HCT116 (cell line): Measurements from ENCODE around the gene CFAP97. TPM values are rescaled to one million over a fixed set of nuclear protein-coding genes. Genes with fewer than 3 reads are reported as not detected.
A peak's percentile ranks its signal among the peaks of the same experiment; 100 is the strongest.

Source experiments
- ATAC-seq: fragments of 200-7000 bp; cut with Tn5 transposase; 2 replicates; pipeline ENCODE4 v1.9.1; 2020; ENCODE audit warnings: mild to moderate bottlenecking, moderate library complexity
- BruUV-seq: library from RNA; stranded (reverse); fragments of 400-500 nt; replicated peaks from 2 replicates; lab custom pipeline; 2021; lab: Mats Ljungman, UMichigan
- CTCF ChIA-PET: fragments of 300-600 bp; sonication (Branson Sonifier 250); formaldehyde crosslinking; loops from one replicate; lab custom pipeline; 2021; ENCODE audit warnings: antibody characterized with exemption; lab: Charles Lee
- POLR2A ChIA-PET: fragments of 300-600, 350-600 bp; sonication (Branson Sonifier 250); formaldehyde crosslinking; loops from one replicate; lab custom pipeline; 2021; ENCODE audit warnings: antibody characterized with exemption; lab: Charles Lee
- RAD21 ChIA-PET, 2 experiments: fragments of 300-600 bp; sonication (Branson Sonifier 250); formaldehyde crosslinking; loops; one replicate each; lab custom pipeline; 2023; ENCODE audit warnings: low total read pairs in 2 of 2; ENCODE audit not compliant: uncharacterized antibody in 2 of 2, unreplicated experiment in 2 of 2, low non-redundant PET in 1 of 2; lab: Charles Lee
- DNase-seq: peaks from one replicate; pipeline ENCODE4 v3.0.0-alpha.2; 2010; ENCODE audit warnings: low read depth, low spot score
- H2AFZ ChIP-seq: fragments of 200-600 bp; shearing (Covaris generic), sonication (generic); 2 replicates; pipeline ENCODE4 v1.6.1; 2017; ENCODE audit warnings: low read depth, mixed run types, mixed read lengths, antibody characterized with exemption, low read length; ENCODE audit not compliant: poor library complexity, severe bottlenecking
- H3K27ac ChIP-seq: 2 replicates; pipeline ENCODE4 v1.5.1; 2012; ENCODE audit warnings: low read depth, low read length
- H3K27me3 ChIP-seq: fragments of 200-600 bp; sonication (generic); 2 replicates; pipeline ENCODE4 v1.6.1; 2016; ENCODE audit warnings: mixed run types, low read length, mixed read lengths; ENCODE audit not compliant: insufficient read depth
- H3K36me3 ChIP-seq, 2 experiments: fragments of 200-500 bp in 1 of 2; fragments of 200-600 bp in 1 of 2; sonication (Bioruptor generic) in 1 of 2; sonication (generic) in 1 of 2; 2 replicates each; pipeline versions ENCODE4 v1.5.1 to v1.6.1; 2014 to 2016; ENCODE audit warnings: low read length in 2 of 2, inconsistent platforms in 1 of 2, mixed read lengths in 1 of 2, mixed run types in 1 of 2; ENCODE audit not compliant: insufficient read depth in 2 of 2, control insufficient read depth in 1 of 2
- H3K4me1 ChIP-seq, 2 experiments: fragments of 200-600 bp in 1 of 2; sonication (generic) in 1 of 2; 2 replicates each; pipeline versions ENCODE4 v1.5.1 to v1.6.1; 2012 to 2017; ENCODE audit warnings: low read length in 2 of 2, inconsistent platforms in 1 of 2, mild to moderate bottlenecking in 1 of 2, mixed read lengths in 1 of 2, mixed run types in 1 of 2, moderate library complexity in 1 of 2; ENCODE audit not compliant: insufficient read depth in 2 of 2, control insufficient read depth in 1 of 2
- H3K4me2 ChIP-seq: fragments of 200-600 bp; sonication (generic); 2 replicates; pipeline ENCODE4 v1.6.1; 2017; ENCODE audit warnings: mixed run types, low read length, mixed read lengths
- H3K4me3 ChIP-seq, 2 experiments: fragments of 200-600 bp in 1 of 2; sonication (generic) in 1 of 2; replicated peaks in 1 of 2; 2 replicates each; pipeline ENCODE4 v1.5.1; 2011 to 2016; ENCODE audit warnings: low read length in 2 of 2, control low read depth in 1 of 2, low read depth in 1 of 2, mild to moderate bottlenecking in 1 of 2, mixed read lengths in 1 of 2, mixed run types in 1 of 2
- H3K79me2 ChIP-seq: fragments of 200-600 bp; sonication (generic); 2 replicates; pipeline ENCODE4 v1.6.1; 2017; ENCODE audit warnings: mild to moderate bottlenecking, mixed run types, low read length, moderate library complexity, mixed read lengths; ENCODE audit not compliant: insufficient read depth
- H3K9ac ChIP-seq: fragments of 200-600 bp; sonication (generic); 2 replicates; pipeline ENCODE4 v1.6.1; 2016; ENCODE audit warnings: low read length, mixed read lengths
- H3K9me2 ChIP-seq: fragments of 200-600 bp; sonication (generic), shearing (Covaris generic); 2 replicates; pipeline ENCODE4 v1.6.1; 2017; ENCODE audit warnings: mixed run types, mild to moderate bottlenecking, moderate library complexity; ENCODE audit not compliant: insufficient read depth
- H3K9me3 ChIP-seq, 2 experiments: fragments of 200-500 bp in 1 of 2; fragments of 200-600 bp in 1 of 2; sonication (Bioruptor generic) in 1 of 2; sonication (generic) in 1 of 2; 2 replicates each; pipeline ENCODE4 v1.6.1; 2014 to 2017; ENCODE audit warnings: low read length in 2 of 2, mixed read lengths in 2 of 2, inconsistent platforms in 1 of 2, low read depth in 1 of 2, mild to moderate bottlenecking in 1 of 2, mixed run types in 1 of 2, moderate library complexity in 1 of 2; ENCODE audit not compliant: control insufficient read depth in 1 of 2, insufficient read depth in 1 of 2
- H4K20me1 ChIP-seq: fragments of 200-600 bp; sonication (generic), shearing (Covaris generic); 2 replicates; pipeline ENCODE4 v1.6.1; 2017; ENCODE audit warnings: mixed run types, mild to moderate bottlenecking, moderate library complexity; ENCODE audit not compliant: insufficient read depth
- CEBPB ChIP-seq: IDR thresholded peaks from 2 replicates; pipeline ENCODE4 v1.6.1; 2012; ENCODE audit warnings: low read depth
- EGR1 ChIP-seq: IDR thresholded peaks from 2 replicates; pipeline ENCODE4 v1.6.1; 2012; ENCODE audit warnings: low read depth
- EZH2 ChIP-seq: fragments of 200-600 bp; sonication (generic); IDR thresholded peaks from 2 replicates; pipeline ENCODE4 v1.6.1; 2017; ENCODE audit warnings: antibody characterized with exemption, mixed run types
- EZH2phosphoT487 ChIP-seq: fragments of 200-600 bp; IDR thresholded peaks from 2 replicates; pipeline ENCODE4 v1.6.1; 2018; ENCODE audit warnings: antibody characterized with exemption, borderline replicate concordance
- JUND ChIP-seq: IDR thresholded peaks from 2 replicates; pipeline ENCODE4 v1.6.1; 2012
- POLR2A ChIP-seq: IDR thresholded peaks from 2 replicates; pipeline ENCODE4 v1.7.0; 2011; ENCODE audit warnings: borderline replicate concordance; ENCODE audit not compliant: insufficient read depth, insufficient read length; ENCODE audit errors: extremely low read depth
- POLR2AphosphoS5 ChIP-seq: IDR thresholded peaks from 2 replicates; pipeline ENCODE4 v1.6.1; 2011; ENCODE audit warnings: mild to moderate bottlenecking, low read depth, low read length, moderate library complexity
- SIN3A ChIP-seq: IDR thresholded peaks from 2 replicates; pipeline ENCODE4 v1.6.1; 2012; ENCODE audit warnings: low read depth
- SP1 ChIP-seq: IDR thresholded peaks from 2 replicates; pipeline ENCODE4 v1.6.1; 2012; ENCODE audit warnings: low read depth
- SRF ChIP-seq: IDR thresholded peaks from 2 replicates; pipeline ENCODE4 v1.6.1; 2012; ENCODE audit warnings: low read depth
- ZFX ChIP-seq: fragments of 450-650 bp; IDR thresholded peaks from 2 replicates; pipeline ENCODE4 v1.6.1; 2017
- intact Hi-C: fragments of 100-400 bp; cut with micrococcal nuclease; formaldehyde crosslinking; loops from 2 replicates; pipeline ENCODE4 v1.10.0; 2022
- total RNA-seq: library from RNA; stranded (reverse); gene quantifications from one replicate; pipeline ENCODE4 v1.2.1, GENCODE V29; 2021; ENCODE audit not compliant: unreplicated experiment
- TF ChIP-seq, protein P1 (sequence below): IDR thresholded peaks from 2 replicates; pipeline ENCODE4 v1.6.1; 2012; ENCODE audit warnings: low read depth
- TF ChIP-seq, protein P2 (sequence below): IDR thresholded peaks from 2 replicates; pipeline ENCODE4 v1.6.1; 2011; ENCODE audit warnings: mild to moderate bottlenecking, low read length, moderate library complexity; ENCODE audit not compliant: insufficient replicate concordance; ENCODE audit errors: extremely low read depth
- TF ChIP-seq, protein P3 (sequence below): IDR thresholded peaks from 2 replicates; pipeline ENCODE4 v1.6.1; 2012
- TF ChIP-seq, protein P4 (sequence below): IDR thresholded peaks from 2 replicates; pipeline ENCODE4 v1.6.1; 2012
- TF ChIP-seq, protein P5 (sequence below), 3 experiments: fragments of 200-600 bp in 1 of 3; sonication (generic) in 1 of 3; IDR thresholded peaks in 2 of 3; conservative IDR thresholded peaks in 1 of 3; 2 replicates each; pipeline ENCODE4 v1.5.1; 2012 to 2017; ENCODE audit warnings: low read depth in 2 of 3, low read length in 2 of 3, antibody characterized with exemption in 1 of 3, borderline replicate concordance in 1 of 3, control low read depth in 1 of 3, mild to moderate bottlenecking in 1 of 3, mixed read lengths in 1 of 3, mixed run types in 1 of 3, moderate library complexity in 1 of 3; ENCODE audit not compliant: insufficient read depth in 1 of 3

The CFAP97 gene
- total RNA-seq, 1 experiment from 2014 or later = 57.7 TPM

DNA sequence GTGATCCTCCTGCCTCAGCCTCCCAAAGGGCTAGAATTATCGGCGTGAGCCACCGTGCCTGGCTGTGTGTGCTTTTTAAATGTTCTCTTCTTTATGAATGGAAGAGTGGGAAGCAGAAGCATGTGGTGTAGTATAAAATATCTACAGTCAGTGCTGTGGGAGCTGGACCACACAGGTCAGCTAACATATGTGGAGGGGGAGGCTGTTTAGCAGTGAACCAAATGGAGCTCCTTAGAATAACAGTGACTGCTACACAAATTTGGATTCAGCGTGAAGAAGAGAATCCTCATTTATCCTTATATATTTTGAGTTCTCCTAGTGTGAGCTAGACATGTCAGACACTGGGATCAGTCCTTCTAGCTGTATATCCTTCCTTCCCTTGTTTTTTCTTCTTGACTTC lies 8.8 kb upstream of the CFAP97 start (continued):
- TF ChIP-seq EZH2 (no peak), ZFX (no peak), POLR2A (no peak), CEBPB (no peak), EGR1 (no peak), EZH2phosphoT487 (no peak), SIN3A (no peak)
- TF ChIP-seq, protein P1, sequence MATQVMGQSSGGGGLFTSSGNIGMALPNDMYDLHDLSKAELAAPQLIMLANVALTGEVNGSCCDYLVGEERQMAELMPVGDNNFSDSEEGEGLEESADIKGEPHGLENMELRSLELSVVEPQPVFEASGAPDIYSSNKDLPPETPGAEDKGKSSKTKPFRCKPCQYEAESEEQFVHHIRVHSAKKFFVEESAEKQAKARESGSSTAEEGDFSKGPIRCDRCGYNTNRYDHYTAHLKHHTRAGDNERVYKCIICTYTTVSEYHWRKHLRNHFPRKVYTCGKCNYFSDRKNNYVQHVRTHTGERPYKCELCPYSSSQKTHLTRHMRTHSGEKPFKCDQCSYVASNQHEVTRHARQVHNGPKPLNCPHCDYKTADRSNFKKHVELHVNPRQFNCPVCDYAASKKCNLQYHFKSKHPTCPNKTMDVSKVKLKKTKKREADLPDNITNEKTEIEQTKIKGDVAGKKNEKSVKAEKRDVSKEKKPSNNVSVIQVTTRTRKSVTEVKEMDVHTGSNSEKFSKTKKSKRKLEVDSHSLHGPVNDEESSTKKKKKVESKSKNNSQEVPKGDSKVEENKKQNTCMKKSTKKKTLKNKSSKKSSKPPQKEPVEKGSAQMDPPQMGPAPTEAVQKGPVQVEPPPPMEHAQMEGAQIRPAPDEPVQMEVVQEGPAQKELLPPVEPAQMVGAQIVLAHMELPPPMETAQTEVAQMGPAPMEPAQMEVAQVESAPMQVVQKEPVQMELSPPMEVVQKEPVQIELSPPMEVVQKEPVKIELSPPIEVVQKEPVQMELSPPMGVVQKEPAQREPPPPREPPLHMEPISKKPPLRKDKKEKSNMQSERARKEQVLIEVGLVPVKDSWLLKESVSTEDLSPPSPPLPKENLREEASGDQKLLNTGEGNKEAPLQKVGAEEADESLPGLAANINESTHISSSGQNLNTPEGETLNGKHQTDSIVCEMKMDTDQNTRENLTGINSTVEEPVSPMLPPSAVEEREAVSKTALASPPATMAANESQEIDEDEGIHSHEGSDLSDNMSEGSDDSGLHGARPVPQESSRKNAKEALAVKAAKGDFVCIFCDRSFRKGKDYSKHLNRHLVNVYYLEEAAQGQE = no peak

DNA sequence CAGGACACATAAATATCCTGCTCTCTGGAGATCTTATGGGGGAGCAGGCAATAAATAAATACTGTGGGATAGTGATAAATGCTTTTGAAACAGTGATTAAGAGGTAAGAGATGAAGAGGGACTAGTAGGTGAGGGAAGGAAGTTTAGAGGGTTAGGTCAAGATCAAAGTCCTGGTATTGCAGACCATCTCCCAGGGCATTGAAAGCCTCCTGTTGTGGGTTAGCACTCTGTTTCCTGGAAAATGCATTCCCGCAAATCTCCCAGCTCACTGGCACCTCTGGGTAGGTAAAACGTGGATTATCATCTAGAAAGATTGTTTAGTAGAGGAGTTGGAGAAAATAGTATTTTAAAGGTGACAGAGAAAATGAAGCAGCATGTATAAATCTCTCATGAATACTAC lies 7.8 kb upstream of the CFAP97 start:
- DNase-seq = no peak
- no peaks in the 10 kb centered on the region for H3K36me3 ChIP-seq
- H3K9me2 ChIP-seq = no peaks in the 10 kb centered on the region
- H3K27me3 ChIP-seq = no peaks in the 10 kb centered on the region
- H3K4me3 ChIP-seq = peak overlapping the region in 1 of 2 experiments; percentile 61; a peak in 1 of 4 replicates
- peaks cover 26 to 35% of the 10 kb centered on the region in 2 experiments for H3K4me1 ChIP-seq
- POLR2A ChIA-PET = no interaction called here
- BruUV-seq = no TSS peak
- H3K79me2 ChIP-seq = peaks cover 54% of the 10 kb centered on the region
- CTCF ChIA-PET = no interaction called here
- RAD21 ChIA-PET = no interaction called here
- intact Hi-C loops = no loop called here
- no peak overlapping the region for H3K27ac ChIP-seq
- H4K20me1 ChIP-seq = no peaks in the 10 kb centered on the region
- H3K9ac ChIP-seq = no peak overlapping the region
- no peak for ATAC-seq
- no peak overlapping the region for H2AFZ ChIP-seq
- H3K9me3 ChIP-seq = no peaks in the 10 kb centered on the region
- H3K4me2 ChIP-seq = peak overlapping the region; percentile 81
- TF ChIP-seq EGR1 (no peak), POLR2AphosphoS5 (no peak), SP1 (no peak), EZH2 (no peak), POLR2A (no peak), JUND (no peak), CEBPB (no peak), SRF (no peak)
- TF ChIP-seq, protein P2, sequence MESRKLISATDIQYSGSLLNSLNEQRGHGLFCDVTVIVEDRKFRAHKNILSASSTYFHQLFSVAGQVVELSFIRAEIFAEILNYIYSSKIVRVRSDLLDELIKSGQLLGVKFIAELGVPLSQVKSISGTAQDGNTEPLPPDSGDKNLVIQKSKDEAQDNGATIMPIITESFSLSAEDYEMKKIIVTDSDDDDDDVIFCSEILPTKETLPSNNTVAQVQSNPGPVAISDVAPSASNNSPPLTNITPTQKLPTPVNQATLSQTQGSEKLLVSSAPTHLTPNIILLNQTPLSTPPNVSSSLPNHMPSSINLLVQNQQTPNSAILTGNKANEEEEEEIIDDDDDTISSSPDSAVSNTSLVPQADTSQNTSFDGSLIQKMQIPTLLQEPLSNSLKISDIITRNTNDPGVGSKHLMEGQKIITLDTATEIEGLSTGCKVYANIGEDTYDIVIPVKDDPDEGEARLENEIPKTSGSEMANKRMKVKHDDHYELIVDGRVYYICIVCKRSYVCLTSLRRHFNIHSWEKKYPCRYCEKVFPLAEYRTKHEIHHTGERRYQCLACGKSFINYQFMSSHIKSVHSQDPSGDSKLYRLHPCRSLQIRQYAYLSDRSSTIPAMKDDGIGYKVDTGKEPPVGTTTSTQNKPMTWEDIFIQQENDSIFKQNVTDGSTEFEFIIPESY = no peak
- TF ChIP-seq, protein P3, sequence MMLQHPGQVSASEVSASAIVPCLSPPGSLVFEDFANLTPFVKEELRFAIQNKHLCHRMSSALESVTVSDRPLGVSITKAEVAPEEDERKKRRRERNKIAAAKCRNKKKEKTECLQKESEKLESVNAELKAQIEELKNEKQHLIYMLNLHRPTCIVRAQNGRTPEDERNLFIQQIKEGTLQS = no peak
- TF ChIP-seq, protein P4, sequence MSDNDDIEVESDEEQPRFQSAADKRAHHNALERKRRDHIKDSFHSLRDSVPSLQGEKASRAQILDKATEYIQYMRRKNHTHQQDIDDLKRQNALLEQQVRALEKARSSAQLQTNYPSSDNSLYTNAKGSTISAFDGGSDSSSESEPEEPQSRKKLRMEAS = no peak
- TF ChIP-seq, protein P5, sequence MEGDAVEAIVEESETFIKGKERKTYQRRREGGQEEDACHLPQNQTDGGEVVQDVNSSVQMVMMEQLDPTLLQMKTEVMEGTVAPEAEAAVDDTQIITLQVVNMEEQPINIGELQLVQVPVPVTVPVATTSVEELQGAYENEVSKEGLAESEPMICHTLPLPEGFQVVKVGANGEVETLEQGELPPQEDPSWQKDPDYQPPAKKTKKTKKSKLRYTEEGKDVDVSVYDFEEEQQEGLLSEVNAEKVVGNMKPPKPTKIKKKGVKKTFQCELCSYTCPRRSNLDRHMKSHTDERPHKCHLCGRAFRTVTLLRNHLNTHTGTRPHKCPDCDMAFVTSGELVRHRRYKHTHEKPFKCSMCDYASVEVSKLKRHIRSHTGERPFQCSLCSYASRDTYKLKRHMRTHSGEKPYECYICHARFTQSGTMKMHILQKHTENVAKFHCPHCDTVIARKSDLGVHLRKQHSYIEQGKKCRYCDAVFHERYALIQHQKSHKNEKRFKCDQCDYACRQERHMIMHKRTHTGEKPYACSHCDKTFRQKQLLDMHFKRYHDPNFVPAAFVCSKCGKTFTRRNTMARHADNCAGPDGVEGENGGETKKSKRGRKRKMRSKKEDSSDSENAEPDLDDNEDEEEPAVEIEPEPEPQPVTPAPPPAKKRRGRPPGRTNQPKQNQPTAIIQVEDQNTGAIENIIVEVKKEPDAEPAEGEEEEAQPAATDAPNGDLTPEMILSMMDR (IDR thresholded peaks at IDR 0.05 in 2 of 3, conservative IDR thresholded peaks at IDR 0.05 in 1 of 3; ENCODE audit: borderline replicate concordance in 1 of 3, insufficient read depth in 1 of 3, low read depth in 2 of 3, low read length in 2 of 3) = no peak
